Mesendoderm (in vitro differentiated cells): ENCODE results near the gene PNMA5.

Source experiments
- DNase-seq: peaks from one replicate; pipeline ENCODE4 v3.0.0; 2013
- H2AK5ac ChIP-seq: 2 replicates; pipeline ENCODE4 v1.6.1; 2013; ENCODE audit warnings: low read length, inconsistent platforms
- H2BK120ac ChIP-seq: 2 replicates; pipeline ENCODE4 v1.6.1; 2013; ENCODE audit warnings: low read depth, mild to moderate bottlenecking, low read length, moderate library complexity, mixed read lengths
- H2BK15ac ChIP-seq: replicated peaks from 2 replicates; pipeline ENCODE4 v1.6.1; 2013; ENCODE audit warnings: low read depth, mild to moderate bottlenecking, moderate library complexity
- H2BK5ac ChIP-seq: 2 replicates; pipeline ENCODE4 v1.6.1; 2013; ENCODE audit warnings: low read length, inconsistent platforms
- H3K18ac ChIP-seq: 2 replicates; pipeline ENCODE4 v1.6.1; 2013; ENCODE audit warnings: mild to moderate bottlenecking, low read length, mixed read lengths
- H3K23ac ChIP-seq: one replicate; pipeline ENCODE4 v1.6.1; 2013; ENCODE audit warnings: low read length
- H3K27ac ChIP-seq: 2 replicates; pipeline ENCODE4 v1.5.1; 2013; ENCODE audit warnings: low read depth, mild to moderate bottlenecking, inconsistent platforms, low read length, moderate library complexity
- H3K27me3 ChIP-seq: 2 replicates; pipeline ENCODE4 v1.6.1; 2013; ENCODE audit warnings: low read length, control low read depth, mild to moderate bottlenecking, inconsistent platforms; ENCODE audit not compliant: insufficient read depth, poor library complexity
- H3K36me3 ChIP-seq: 2 replicates; pipeline ENCODE4 v1.6.1; 2013; ENCODE audit warnings: low read length, inconsistent platforms; ENCODE audit not compliant: control insufficient read depth, insufficient read depth
- H3K4ac ChIP-seq: one replicate; pipeline ENCODE4 v1.6.1; 2013; ENCODE audit warnings: low read depth, mild to moderate bottlenecking, low read length, moderate library complexity
- H3K4me1 ChIP-seq: 2 replicates; pipeline ENCODE4 v1.6.1; 2013; ENCODE audit warnings: low read depth, low read length, inconsistent platforms; ENCODE audit not compliant: control insufficient read depth
- H3K4me2 ChIP-seq: 2 replicates; pipeline ENCODE4 v1.6.1; 2013; ENCODE audit warnings: low read length
- H3K4me3 ChIP-seq: 2 replicates; pipeline ENCODE4 v1.5.1; 2013; ENCODE audit warnings: mild to moderate bottlenecking, low read length
- H3K56ac ChIP-seq: one replicate; pipeline ENCODE4 v1.6.1; 2013; ENCODE audit warnings: low read length
- H3K79me1 ChIP-seq: 2 replicates; pipeline ENCODE4 v1.6.1; 2013; ENCODE audit warnings: low read length, inconsistent platforms
- H3K79me2 ChIP-seq: 2 replicates; pipeline ENCODE4 v1.6.1; 2013; ENCODE audit warnings: mild to moderate bottlenecking, low read length; ENCODE audit not compliant: control insufficient read depth, insufficient read depth
- H3K9ac ChIP-seq: 2 replicates; pipeline ENCODE4 v1.6.1; 2013; ENCODE audit warnings: low read length, inconsistent platforms
- H4K5ac ChIP-seq: one replicate; pipeline ENCODE4 v1.6.1; 2013; ENCODE audit warnings: low read length
- H4K8ac ChIP-seq: one replicate; pipeline ENCODE4 v1.6.1; 2013; ENCODE audit warnings: low read depth, mild to moderate bottlenecking, control low read depth, low read length, moderate library complexity
- WGBS: extraction: QIAGEN DNeasy Blood & Tissue Kit; methylation state at CpG from one replicate; pipeline ENCODE4 v1.1.7; 2013; ENCODE audit warnings: low lambda C conversion rate, missing lambda C conversion rate; ENCODE audit not compliant: insufficient coverage; ENCODE audit errors: extremely low coverage; 5-methylcytosine and 5-hydroxymethylcytosine counted together

The PNMA5 gene

GRCh38 chrX:152945021-152945979 is 48.6 kb downstream of the PNMA5 start:
- H3K79me2 ChIP-seq: no peaks in the 10 kb centered on the region
- H3K79me1 ChIP-seq: no peaks in the 10 kb centered on the region
- no peaks in the 10 kb centered on the region for H3K4me1 ChIP-seq
- no peak overlapping the region for H3K23ac ChIP-seq
- no peaks in the 10 kb centered on the region for H3K36me3 ChIP-seq
- no CpG with 5 or more reads among the region's 11 CpGs for WGBS
- H2BK15ac ChIP-seq: no peak overlapping the region
- no peaks in the 10 kb centered on the region for H3K27me3 ChIP-seq
- H4K8ac ChIP-seq: no peak overlapping the region
- no peak overlapping the region for H3K27ac ChIP-seq
- H3K4me2 ChIP-seq: no peak overlapping the region
- DNase-seq: no peak
- H2BK5ac ChIP-seq: no peak overlapping the region
- H3K56ac ChIP-seq: no peak overlapping the region
- no peak overlapping the region for H3K4ac ChIP-seq
- no peak overlapping the region for H3K4me3 ChIP-seq
- H2AK5ac ChIP-seq: no peak overlapping the region
- no peak overlapping the region for H3K18ac ChIP-seq
- no peak overlapping the region for H4K5ac ChIP-seq
- no peak overlapping the region for H2BK120ac ChIP-seq
- H3K9ac ChIP-seq: no peak overlapping the region

GRCh38 chrX:152943826-152944225 is 50.1 kb downstream of the PNMA5 start:
- WGBS: no CpG with 5 or more reads among the region's 1 CpG
- Histone ChIP-seq H2BK5ac (no peak overlapping the region), H3K4ac (no peak overlapping the region), H3K18ac (no peak overlapping the region), H3K4me1 (no peaks in the 10 kb centered on the region), H4K5ac (no peak overlapping the region), H3K27me3 (no peaks in the 10 kb centered on the region), H3K79me2 (no peaks in the 10 kb centered on the region), H2AK5ac (no peak overlapping the region), H3K79me1 (no peaks in the 10 kb centered on the region), H3K4me3 (no peak overlapping the region), H3K9ac (no peak overlapping the region), H3K56ac (no peak overlapping the region), H2BK120ac (no peak overlapping the region), H3K27ac (no peak overlapping the region), H3K23ac (no peak overlapping the region), H3K36me3 (no peaks in the 10 kb centered on the region), H3K4me2 (no peak overlapping the region), H4K8ac (no peak overlapping the region), H2BK15ac (no peak overlapping the region)
- no peak for DNase-seq

- Histone ChIP-seq H3K9ac (peak overlapping the region; percentile 82), H3K56ac (peak overlapping the region; percentile 91), H2BK15ac (no peak overlapping the region), H3K4ac (no peak overlapping the region), H3K4me2 (peak overlapping the region; percentile 36), H3K23ac (no peak overlapping the region), H3K79me1 (no peaks in the 10 kb centered on the region), H4K5ac (no peak overlapping the region), H3K27me3 (no peaks in the 10 kb centered on the region), H3K79me2 (no peaks in the 10 kb centered on the region), H3K36me3 (no peaks in the 10 kb centered on the region), H2AK5ac (no peak overlapping the region), H2BK120ac (no peak overlapping the region), H4K8ac (no peak overlapping the region), H3K4me1 (no peaks in the 10 kb centered on the region), H2BK5ac (no peak overlapping the region), H3K18ac (no peak overlapping the region), H3K4me3 (no peak overlapping the region), H3K27ac (no peak overlapping the region)
- DNase-seq: no peak
- WGBS: no CpG with 5 or more reads among the region's 11 CpGs
Observed at GRCh38 chrX:152942077-152942442, 51.9 kb downstream of the PNMA5 start.

- Histone ChIP-seq H3K79me2 (no peaks in the 10 kb centered on the region), H3K23ac (no peak overlapping the region), H3K9ac (peak overlapping the region; percentile 82), H3K4ac (no peak overlapping the region), H3K18ac (no peak overlapping the region), H3K27me3 (no peaks in the 10 kb centered on the region), H3K79me1 (no peaks in the 10 kb centered on the region), H3K27ac (peak overlapping the region; percentile 25), H2AK5ac (no peak overlapping the region), H3K36me3 (no peaks in the 10 kb centered on the region), H4K5ac (no peak overlapping the region), H2BK15ac (no peak overlapping the region), H3K56ac (peak overlapping the region; percentile 91), H3K4me3 (peak overlapping the region; percentile 58), H4K8ac (no peak overlapping the region), H2BK120ac (no peak overlapping the region), H3K4me1 (no peaks in the 10 kb centered on the region), H2BK5ac (no peak overlapping the region), H3K4me2 (peak overlapping the region; percentile 36)
- no CpG with 5 or more reads among the region's 70 CpGs for WGBS
- DNase-seq: peak; percentile 94
Observed at GRCh38 chrX:152941328-152942076, 52.4 kb downstream of the PNMA5 start.
